ENCODE results near the gene FGFR1OP2.

The FGFR1OP2 gene

DNA sequence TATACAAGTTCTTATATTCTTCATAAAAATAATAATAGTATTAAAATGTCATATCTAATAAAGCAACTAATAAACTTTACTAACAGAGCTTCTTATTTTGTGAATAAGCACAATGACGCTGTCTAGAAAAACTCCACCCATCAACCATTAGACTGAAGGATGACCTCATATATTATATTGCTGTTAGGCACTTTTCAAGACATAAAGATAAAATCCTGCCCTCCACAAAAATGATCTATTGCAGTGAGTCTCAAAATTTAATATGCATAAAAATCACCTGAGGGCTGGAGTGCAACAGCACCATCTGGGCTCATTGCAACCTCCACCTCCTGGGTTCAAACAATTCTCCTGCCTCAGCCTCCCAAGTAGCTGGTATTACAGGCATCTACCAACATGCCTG lies 55.8 kb downstream of the FGFR1OP2 start:
- Histone ChIP-seq H3K9me3 (no peaks in the 10 kb centered on the region), H3K4me1 (no peaks in the 10 kb centered on the region), H3K4me3 (no peak overlapping the region), H3K27ac (no peak overlapping the region), H3K36me3 (peaks cover 28 to 88% (median 44%) of the 10 kb centered on the region in 3 donors), H3K27me3 (no peaks in the 10 kb centered on the region)
- intact Hi-C loops (cut with DNase I; ENCODE audit: low total_unique reads) = no loop called here
- TF ChIP-seq, protein P1, sequence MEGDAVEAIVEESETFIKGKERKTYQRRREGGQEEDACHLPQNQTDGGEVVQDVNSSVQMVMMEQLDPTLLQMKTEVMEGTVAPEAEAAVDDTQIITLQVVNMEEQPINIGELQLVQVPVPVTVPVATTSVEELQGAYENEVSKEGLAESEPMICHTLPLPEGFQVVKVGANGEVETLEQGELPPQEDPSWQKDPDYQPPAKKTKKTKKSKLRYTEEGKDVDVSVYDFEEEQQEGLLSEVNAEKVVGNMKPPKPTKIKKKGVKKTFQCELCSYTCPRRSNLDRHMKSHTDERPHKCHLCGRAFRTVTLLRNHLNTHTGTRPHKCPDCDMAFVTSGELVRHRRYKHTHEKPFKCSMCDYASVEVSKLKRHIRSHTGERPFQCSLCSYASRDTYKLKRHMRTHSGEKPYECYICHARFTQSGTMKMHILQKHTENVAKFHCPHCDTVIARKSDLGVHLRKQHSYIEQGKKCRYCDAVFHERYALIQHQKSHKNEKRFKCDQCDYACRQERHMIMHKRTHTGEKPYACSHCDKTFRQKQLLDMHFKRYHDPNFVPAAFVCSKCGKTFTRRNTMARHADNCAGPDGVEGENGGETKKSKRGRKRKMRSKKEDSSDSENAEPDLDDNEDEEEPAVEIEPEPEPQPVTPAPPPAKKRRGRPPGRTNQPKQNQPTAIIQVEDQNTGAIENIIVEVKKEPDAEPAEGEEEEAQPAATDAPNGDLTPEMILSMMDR (IDR thresholded peaks at IDR 0.05) = no peak
- no peak for DNase-seq

DNA sequence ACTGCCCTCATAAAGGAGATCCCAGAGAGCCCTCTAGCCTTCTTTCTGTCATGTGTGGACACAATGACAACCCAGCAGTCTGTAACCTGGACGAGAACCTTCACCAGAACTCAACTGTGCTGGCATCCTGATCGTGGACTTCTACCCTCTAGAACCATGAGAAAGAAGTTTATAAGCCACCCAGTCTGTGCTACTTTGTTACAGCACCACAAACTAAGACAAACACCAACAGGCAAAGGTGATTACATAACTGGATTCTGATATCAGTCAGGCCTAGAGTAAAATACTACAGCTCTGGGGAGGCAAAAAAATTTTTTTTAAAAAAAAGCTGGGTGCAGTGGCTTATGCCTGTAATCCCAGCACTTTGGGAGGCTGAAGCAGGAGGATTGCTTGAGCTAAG lies 57.4 kb downstream of the FGFR1OP2 start:
- no peak overlapping the region for H3K4me3 ChIP-seq
- no peaks in the 10 kb centered on the region for H3K27me3 ChIP-seq
- no peak overlapping the region for H3K27ac ChIP-seq
- intact Hi-C loops (cut with DNase I; ENCODE audit: low total_unique reads) = no loop called here
- no peaks in the 10 kb centered on the region for H3K9me3 ChIP-seq
- DNase-seq = no peak
- TF ChIP-seq, protein P1 (IDR thresholded peaks at IDR 0.05) = no peak
- H3K36me3 ChIP-seq = peaks cover 28 to 81% (median 31%) of the 10 kb centered on the region in 3 donors
- no peaks in the 10 kb centered on the region for H3K4me1 ChIP-seq

DNA sequence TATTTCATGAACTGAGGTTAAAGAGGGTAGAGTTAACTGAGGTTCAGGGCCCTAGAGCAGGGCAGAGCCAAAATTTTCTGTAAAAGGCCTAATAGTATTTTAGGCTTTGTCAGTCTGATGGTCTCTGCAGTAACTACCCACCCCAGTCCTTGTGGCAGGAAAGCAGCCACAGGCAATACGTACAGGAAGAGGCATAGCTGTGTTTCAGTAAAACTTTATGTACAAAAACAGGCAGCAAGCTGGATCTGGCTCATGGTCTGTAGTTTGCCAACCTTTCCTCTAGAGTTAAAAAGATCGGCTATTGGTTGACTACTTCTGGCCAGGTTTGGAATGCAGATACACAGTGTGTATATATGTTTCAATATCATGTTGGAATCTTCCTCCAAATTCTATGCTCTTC lies 58.7 kb downstream of the FGFR1OP2 start:
- H3K27me3 ChIP-seq = no peaks in the 10 kb centered on the region
- no peak for DNase-seq
- TF ChIP-seq, protein P1 (IDR thresholded peaks at IDR 0.05) = no peak
- H3K4me3 ChIP-seq = no peak overlapping the region
- H3K27ac ChIP-seq = no peak overlapping the region
- peaks cover 28 to 78% (median 30%) of the 10 kb centered on the region in 3 donors for H3K36me3 ChIP-seq
- no peaks in the 10 kb centered on the region for H3K9me3 ChIP-seq
- intact Hi-C loops (cut with DNase I; ENCODE audit: low total_unique reads) = no loop called here
- H3K4me1 ChIP-seq = no peaks in the 10 kb centered on the region

DNA sequence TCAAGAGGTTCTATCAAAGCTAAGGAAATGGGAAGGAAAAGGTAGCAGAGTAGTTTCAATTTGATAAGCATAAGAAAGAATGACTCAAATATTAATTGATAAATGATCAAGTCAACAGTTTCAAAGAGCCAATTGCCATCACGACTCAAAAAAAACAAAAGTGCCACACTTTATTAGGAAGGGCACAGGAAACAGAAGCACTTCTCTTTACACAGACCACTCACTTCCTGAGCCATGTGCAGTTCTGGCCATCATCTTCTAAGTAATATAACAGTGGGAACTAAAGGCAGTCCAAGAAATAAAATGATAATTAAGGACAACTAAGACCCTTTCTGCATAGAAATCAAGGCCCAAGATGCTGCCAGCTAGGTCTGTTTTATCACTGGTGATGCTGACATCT lies 62.7 kb downstream of the FGFR1OP2 start:
- DNase-seq = no peak
- Histone ChIP-seq H3K27me3 (no peaks in the 10 kb centered on the region), H3K9me3 (no peaks in the 10 kb centered on the region), H3K36me3 (peaks cover 1 to 38% (median 12%) of the 10 kb centered on the region in 3 donors), H3K4me1 (peaks cover 0 to 26% (median 8%) of the 10 kb centered on the region in 4 donors), H3K4me3 (no peak overlapping the region), H3K27ac (no peak overlapping the region)
- TF ChIP-seq, protein P1 (IDR thresholded peaks at IDR 0.05) = no peak
- intact Hi-C loops (cut with DNase I; ENCODE audit: low total_unique reads) = no loop called here

DNA sequence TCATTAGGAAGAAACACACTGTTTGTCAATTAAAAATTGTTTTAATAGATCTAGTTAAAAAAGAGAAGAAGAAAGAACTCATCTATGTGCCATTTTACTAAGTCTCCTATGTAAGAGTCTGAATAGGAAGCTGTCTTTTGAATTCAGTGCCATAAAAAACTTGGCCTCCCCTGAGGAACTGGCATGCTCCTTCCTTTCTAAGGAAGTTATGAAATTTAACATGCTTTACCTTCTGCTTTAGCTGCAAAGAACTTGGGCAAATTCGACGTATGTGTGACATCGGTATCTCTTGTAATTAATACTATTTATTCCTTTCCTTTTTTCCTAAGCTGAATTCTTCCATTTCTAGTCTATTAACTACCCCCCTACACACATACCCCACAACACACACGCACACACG lies 63.4 kb downstream of the FGFR1OP2 start:
- no peak overlapping the region for H3K4me3 ChIP-seq
- peaks cover 0 to 33% (median 9%) of the 10 kb centered on the region in 3 donors for H3K36me3 ChIP-seq
- intact Hi-C loops (cut with DNase I; ENCODE audit: low total_unique reads) = no loop called here
- no peaks in the 10 kb centered on the region for H3K9me3 ChIP-seq
- H3K27ac ChIP-seq = no peak overlapping the region
- peaks cover 0 to 32% (median 10%) of the 10 kb centered on the region in 4 donors for H3K4me1 ChIP-seq
- no peak for DNase-seq
- TF ChIP-seq, protein P1 (IDR thresholded peaks at IDR 0.05) = no peak
- no peaks in the 10 kb centered on the region for H3K27me3 ChIP-seq

DNA sequence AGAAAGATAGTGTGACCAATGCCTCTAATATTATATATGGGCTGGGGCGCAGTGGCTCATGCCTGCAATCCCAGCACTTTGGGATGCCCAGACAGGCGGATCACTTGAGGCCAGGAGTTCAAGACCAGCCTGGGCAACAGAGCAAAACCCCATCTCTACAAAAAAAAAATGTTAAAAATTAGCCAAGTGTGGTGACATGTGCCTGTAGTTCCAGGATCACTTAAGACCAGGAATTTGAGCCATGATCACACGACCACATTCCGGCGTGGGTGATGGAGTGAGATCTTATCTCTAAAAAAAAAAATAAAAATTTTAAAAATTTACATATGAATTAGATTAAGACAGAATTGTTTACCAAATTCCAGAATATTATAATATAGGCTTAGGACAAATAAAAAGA lies 63.9 kb downstream of the FGFR1OP2 start:
- H3K27me3 ChIP-seq = no peaks in the 10 kb centered on the region
- no peak overlapping the region for H3K4me3 ChIP-seq
- peaks cover 0 to 36% (median 10%) of the 10 kb centered on the region in 4 donors for H3K4me1 ChIP-seq
- peaks cover 0 to 28% (median 6%) of the 10 kb centered on the region in 3 donors for H3K36me3 ChIP-seq
- TF ChIP-seq, protein P1 (IDR thresholded peaks at IDR 0.05) = no peak
- intact Hi-C loops (cut with DNase I; ENCODE audit: low total_unique reads) = no loop called here
- H3K27ac ChIP-seq = no peak overlapping the region
- DNase-seq = no peak
- no peaks in the 10 kb centered on the region for H3K9me3 ChIP-seq
